ENCODE results near the gene ADAMTS9. TPM values are rescaled to one million over a fixed set of nuclear protein-coding genes. Genes with fewer than 3 reads are reported as not detected.

The ADAMTS9 gene
- total RNA-seq, 1 experiment from 2014 or later: 6.9 TPM

DNA sequence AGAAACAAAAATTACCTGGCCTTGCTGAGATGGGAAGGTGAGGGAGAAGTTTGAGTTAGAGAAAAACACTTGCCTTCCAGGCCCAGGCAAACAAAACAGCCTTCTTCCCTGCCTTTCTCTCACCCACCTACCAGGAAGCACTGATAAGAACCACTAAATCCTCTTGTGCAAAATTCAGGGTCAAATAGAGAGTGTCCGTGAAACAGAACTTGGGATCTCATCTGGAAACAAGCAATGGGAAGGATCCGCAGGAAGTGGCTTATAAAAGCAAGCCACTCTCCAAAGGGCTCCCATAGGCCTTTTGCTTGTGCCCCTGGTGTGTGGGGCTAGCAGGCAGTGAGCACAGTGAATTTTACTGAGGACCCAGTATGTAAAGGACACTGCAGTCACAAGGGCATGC is 11.0 kb downstream of the ADAMTS9 start:
- no peak overlapping the region for H3K27ac ChIP-seq

GRCh38 chr3:64675687-64676247 is 12.0 kb downstream of the ADAMTS9 start:
- Histone ChIP-seq H3K4me3 (no peak overlapping the region), H3K4me1 (no peaks in the 10 kb centered on the region), H3K27ac (no peak overlapping the region), H3K27me3 (no peaks in the 10 kb centered on the region), H3K9me3 (replicated peaks) (no peaks in the 10 kb centered on the region), H3K36me3 (no peaks in the 10 kb centered on the region)
- no peak for DNase-seq

More for the DNA sequence above, 11.0 kb downstream of the ADAMTS9 start:
- Histone ChIP-seq H3K9me3 (replicated peaks) (no peaks in the 10 kb centered on the region), H3K4me1 (no peaks in the 10 kb centered on the region), H3K27me3 (no peaks in the 10 kb centered on the region), H3K36me3 (no peaks in the 10 kb centered on the region), H3K4me3 (no peak overlapping the region)
- DNase-seq: no peak

DNA sequence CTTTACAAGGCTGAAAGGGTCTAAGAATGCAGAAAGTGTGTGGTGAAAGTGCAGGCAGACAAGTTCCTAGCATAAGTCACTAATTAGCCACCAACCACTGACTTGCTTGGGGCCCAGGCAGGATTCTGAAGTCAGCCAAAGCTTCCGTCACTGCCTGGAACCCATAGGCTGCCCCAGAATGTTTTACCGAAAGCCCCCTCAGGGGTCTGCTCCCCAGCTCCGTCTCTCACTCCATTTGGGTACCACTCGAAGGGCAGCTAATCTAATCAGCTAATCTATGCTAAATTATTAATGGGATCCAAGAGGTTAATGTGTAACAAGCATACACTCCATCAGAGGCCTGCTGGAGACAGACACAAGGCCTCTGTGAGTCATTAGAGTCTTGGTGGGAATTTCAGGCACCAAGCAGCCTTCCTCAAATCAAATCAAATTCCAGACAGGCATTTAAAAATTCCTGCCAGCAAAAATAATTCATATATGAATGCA is 13.2 kb downstream of the ADAMTS9 start:
- H3K27me3 ChIP-seq: no peaks in the 10 kb centered on the region
- no peak overlapping the region for H3K27ac ChIP-seq
- no peaks in the 10 kb centered on the region for H3K9me3 ChIP-seq (replicated peaks)
- no peaks in the 10 kb centered on the region for H3K36me3 ChIP-seq
- H3K4me3 ChIP-seq: no peak overlapping the region
- DNase-seq: no peak
- H3K4me1 ChIP-seq: no peaks in the 10 kb centered on the region

DNA sequence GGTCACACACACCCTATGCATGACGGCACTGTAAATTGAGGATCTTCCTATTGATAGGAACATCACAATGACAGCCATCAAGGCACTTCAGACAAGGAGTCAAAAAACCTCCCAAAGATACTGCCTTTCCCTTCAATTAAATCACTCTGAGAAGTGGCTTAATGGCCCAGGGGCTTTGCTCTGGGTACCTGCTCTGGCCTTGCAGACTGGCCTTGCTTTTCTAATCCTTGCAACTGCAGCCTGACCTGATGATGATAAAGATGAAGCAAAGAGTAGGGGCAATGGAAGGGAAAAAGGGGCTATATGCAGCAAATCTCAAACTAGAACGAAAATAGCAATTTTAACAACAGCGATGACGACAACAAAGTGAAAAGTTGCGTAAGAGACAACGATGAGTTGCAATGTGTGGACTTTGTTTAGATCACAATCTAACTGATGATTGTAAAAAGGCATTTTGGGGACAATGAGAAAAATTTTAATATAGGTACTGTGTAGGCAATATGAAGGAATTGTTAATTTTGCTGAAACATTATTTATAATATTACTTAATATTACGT is 14.6 kb downstream of the ADAMTS9 start:
- Histone ChIP-seq H3K27ac (no peak overlapping the region), H3K4me1 (no peaks in the 10 kb centered on the region), H3K36me3 (no peaks in the 10 kb centered on the region), H3K27me3 (no peaks in the 10 kb centered on the region), H3K9me3 (replicated peaks) (no peaks in the 10 kb centered on the region), H3K4me3 (no peak overlapping the region)
- DNase-seq: no peak

DNA sequence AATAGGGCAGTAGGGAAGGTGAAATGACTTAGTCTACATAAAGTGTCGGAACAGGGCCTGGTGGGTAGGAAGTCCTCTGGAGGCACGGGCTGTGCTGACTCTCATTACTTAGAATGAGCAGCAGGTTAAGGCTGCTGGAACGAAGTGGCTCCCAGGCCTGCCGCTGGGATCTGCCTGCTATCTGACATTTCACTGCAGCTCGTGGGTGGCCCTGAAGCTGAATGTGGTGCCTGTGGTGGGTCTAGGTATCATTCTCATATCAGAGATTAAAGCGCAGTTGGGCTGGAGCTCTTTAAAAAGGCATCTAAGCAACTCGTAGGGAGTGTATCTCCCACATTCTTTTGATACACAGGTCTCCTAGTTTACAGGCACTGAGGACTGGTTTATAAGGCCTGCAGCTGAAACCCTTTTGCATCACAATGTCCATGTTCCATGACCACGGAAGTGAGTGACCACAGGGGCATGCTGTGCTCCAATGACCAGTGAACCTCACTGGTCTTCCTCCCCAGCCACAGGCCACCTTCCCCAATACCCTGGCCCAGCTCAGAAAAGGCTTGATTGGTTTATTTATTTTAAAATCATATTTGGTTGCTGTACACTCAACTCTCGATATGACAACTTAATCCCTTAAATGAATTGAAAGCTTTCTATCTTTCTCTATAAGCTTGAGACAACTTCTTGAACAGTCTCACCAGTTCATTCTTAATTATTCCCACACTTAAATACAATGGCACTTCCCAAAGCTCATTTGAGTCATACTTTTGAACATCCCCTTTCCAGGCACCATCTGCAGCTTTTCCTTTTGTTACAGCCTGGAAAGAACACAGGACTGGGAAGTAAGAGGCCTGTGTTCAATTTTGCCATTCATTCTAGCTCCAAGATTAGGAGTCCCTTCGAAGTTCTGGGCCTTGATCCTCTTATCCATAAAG is 19.0 kb downstream of the ADAMTS9 start:
- H3K36me3 ChIP-seq: no peaks in the 10 kb centered on the region
- H3K27ac ChIP-seq: no peak overlapping the region
- DNase-seq: peak; percentile 44 to 51
- no peak overlapping the region for H3K4me3 ChIP-seq
- H3K4me1 ChIP-seq: no peaks in the 10 kb centered on the region
- no peaks in the 10 kb centered on the region for H3K9me3 ChIP-seq (replicated peaks)
- H3K27me3 ChIP-seq: no peaks in the 10 kb centered on the region

DNA sequence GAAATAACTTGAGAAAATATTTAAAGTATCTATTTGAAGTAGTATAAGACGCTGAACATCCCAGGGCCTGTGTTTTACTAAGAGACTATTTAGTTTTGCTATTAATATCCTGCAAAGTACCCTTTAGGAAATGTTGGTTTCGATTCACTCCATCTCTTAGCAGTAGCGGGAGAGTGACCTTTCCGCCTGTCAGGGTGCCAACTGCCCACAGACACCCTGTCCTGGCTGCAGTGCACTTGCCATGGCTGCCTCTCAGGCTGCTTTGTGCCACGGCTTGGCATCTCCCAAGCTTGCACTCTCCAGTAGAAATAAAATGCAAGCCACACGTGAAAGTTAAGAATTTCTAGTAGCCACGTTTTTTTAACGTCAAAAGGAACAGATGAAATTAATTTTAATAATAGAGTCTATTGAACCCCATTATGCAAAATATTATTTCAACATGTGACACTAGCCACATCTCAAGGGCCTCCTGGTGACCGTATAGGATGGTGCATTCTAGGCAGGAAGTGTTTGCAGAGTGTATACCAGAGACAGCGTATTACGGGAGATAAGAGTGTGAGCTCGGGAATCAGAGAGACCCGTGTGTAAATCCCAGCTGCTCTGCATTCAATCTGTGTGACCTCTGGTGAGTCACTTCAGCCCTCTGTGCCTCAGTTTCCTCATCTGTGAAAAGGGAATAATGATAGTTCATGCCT is 19.8 kb downstream of the ADAMTS9 start:
- no peak for DNase-seq

GRCh38 chr3:64667138-64667537 is 20.7 kb downstream of the ADAMTS9 start:
- H3K4me1 ChIP-seq: no peaks in the 10 kb centered on the region
- no peak overlapping the region for H3K27ac ChIP-seq
- H3K36me3 ChIP-seq: no peaks in the 10 kb centered on the region
- no peak overlapping the region for H3K4me3 ChIP-seq
- H3K27me3 ChIP-seq: no peaks in the 10 kb centered on the region
- no peaks in the 10 kb centered on the region for H3K9me3 ChIP-seq (replicated peaks)
- no peak for DNase-seq

More for the DNA sequence above, 19.8 kb downstream of the ADAMTS9 start:
- no peaks in the 10 kb centered on the region for H3K36me3 ChIP-seq
- no peaks in the 10 kb centered on the region for H3K27me3 ChIP-seq
- no peaks in the 10 kb centered on the region for H3K9me3 ChIP-seq (replicated peaks)
- no peak overlapping the region for H3K4me3 ChIP-seq
- no peaks in the 10 kb centered on the region for H3K4me1 ChIP-seq
- no peak overlapping the region for H3K27ac ChIP-seq

- Histone ChIP-seq H3K27me3 (no peaks in the 10 kb centered on the region), H3K4me3 (no peak overlapping the region), H3K4me1 (no peaks in the 10 kb centered on the region), H3K27ac (no peak overlapping the region), H3K36me3 (no peaks in the 10 kb centered on the region), H3K9me3 (replicated peaks) (no peaks in the 10 kb centered on the region)
- no peak for DNase-seq
Observed at GRCh38 chr3:64666171-64666588, 21.6 kb downstream of the ADAMTS9 start.

- no peaks in the 10 kb centered on the region for H3K9me3 ChIP-seq (replicated peaks)
- no peaks in the 10 kb centered on the region for H3K36me3 ChIP-seq
- no peaks in the 10 kb centered on the region for H3K27me3 ChIP-seq
- no peak for DNase-seq
- H3K4me1 ChIP-seq: no peaks in the 10 kb centered on the region
- no peak overlapping the region for H3K4me3 ChIP-seq
- H3K27ac ChIP-seq: no peak overlapping the region
Observed at GRCh38 chr3:64664397-64664796, 23.4 kb downstream of the ADAMTS9 start.

DNA sequence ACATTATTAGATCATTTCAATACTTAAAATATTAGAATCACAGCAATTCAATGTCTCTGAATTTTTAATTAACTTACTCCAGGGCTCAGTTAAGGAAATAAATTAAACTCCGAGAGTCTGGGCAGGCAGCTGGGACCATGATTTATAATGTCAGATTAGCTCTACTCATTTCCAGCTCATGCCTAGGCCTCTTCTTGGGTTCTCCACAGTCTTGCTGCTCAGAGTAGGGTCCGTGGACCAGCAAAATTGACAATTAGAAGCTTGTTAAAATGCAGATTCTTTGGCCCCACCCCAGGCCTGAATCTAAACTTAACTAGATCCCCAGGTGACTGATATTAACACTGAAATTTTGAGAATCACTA is 28.2 kb downstream of the ADAMTS9 start:
- Histone ChIP-seq H3K4me3 (no peak overlapping the region), H3K36me3 (no peaks in the 10 kb centered on the region), H3K4me1 (no peaks in the 10 kb centered on the region), H3K9me3 (replicated peaks) (no peaks in the 10 kb centered on the region), H3K27me3 (no peaks in the 10 kb centered on the region), H3K27ac (no peak overlapping the region)
- no peak for DNase-seq

DNA sequence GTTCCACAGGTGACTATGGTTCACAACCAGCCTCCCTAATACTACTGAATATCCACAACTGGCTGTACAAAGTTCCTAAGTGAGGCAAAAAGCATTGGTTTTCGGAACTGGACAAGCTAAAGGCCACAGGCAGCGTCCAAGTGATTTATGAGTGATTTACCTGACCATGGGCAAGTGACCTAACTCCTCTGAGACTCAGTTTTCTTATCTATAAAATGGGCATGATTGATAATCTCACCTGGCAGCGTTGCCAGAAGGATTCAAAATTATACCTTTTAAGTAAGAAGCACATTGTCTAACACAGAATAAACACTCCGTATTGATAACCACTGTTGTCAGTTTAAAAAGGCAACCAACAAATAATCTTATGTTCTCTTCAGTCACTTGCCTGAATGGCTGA is 29.8 kb downstream of the ADAMTS9 start:
- H3K27ac ChIP-seq: no peak overlapping the region
- DNase-seq: no peak
- H3K9me3 ChIP-seq (replicated peaks): no peaks in the 10 kb centered on the region
- H3K4me1 ChIP-seq: no peaks in the 10 kb centered on the region
- no peaks in the 10 kb centered on the region for H3K36me3 ChIP-seq
- no peaks in the 10 kb centered on the region for H3K27me3 ChIP-seq
- H3K4me3 ChIP-seq: no peak overlapping the region

DNA sequence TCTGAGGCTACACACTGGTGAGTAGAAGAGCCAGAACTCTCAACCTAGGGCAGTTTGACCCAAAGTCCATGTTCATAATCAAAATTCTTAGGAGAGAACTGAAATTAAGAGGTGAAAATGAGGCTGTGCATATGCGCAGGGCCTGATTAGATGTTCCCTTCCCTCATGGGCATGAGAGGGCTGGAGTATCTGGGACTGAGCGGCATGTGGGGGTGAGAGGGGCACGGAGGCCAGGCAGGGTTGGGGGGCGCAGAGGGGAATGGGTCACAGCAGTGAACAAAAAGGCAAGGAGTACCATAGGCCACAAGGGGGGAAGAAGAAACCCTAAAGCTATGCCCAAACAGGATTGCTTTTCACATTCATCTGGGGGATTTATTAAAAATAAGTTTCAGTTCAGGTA is 31.3 kb downstream of the ADAMTS9 start:
- Histone ChIP-seq H3K27me3 (no peaks in the 10 kb centered on the region), H3K9me3 (replicated peaks) (no peaks in the 10 kb centered on the region), H3K4me1 (no peaks in the 10 kb centered on the region), H3K4me3 (no peak overlapping the region), H3K27ac (no peak overlapping the region), H3K36me3 (no peaks in the 10 kb centered on the region)
- DNase-seq: no peak

DNA sequence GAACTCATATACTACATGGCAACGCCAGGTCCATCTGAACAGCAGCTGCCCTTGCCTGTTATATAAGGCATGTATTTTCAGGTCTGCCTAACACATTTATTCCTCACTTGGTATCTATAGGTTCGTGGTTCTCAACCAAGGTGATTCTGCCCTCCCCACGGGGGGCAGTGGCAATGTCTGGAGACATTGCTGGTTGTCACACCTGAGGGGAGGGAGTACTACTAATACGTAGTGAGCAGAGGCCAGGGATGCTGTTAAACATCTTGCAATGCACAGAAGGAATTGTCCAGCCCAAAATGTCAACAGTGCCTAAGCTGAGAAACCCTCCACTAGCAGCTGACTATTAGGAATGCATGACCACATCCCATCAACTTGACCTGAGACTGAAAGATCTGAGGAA is 32.6 kb downstream of the ADAMTS9 start:
- no peaks in the 10 kb centered on the region for H3K27me3 ChIP-seq

DNA sequence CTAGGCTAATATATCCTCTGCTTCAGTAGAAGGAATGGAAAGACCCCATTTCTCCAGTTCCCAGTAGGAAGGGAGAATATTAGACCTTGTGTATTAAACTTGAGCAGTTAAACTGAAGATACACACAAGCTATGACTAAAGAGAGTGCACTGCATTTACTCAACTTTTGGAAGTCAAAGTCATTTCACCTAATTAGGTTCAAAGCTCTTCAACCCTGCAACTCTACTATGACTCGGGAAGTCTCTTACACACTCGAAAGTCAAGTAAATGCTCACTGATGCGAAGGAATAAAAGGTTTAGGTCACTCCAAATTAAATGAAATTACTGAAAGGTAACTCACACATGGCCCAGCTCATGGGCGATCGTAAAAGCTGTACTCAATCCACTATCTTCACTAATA is 33.8 kb downstream of the ADAMTS9 start:
- Histone ChIP-seq H3K9me3 (replicated peaks) (no peaks in the 10 kb centered on the region), H3K36me3 (no peaks in the 10 kb centered on the region)
- no peak for DNase-seq

More for the DNA sequence above, 32.6 kb downstream of the ADAMTS9 start:
- Histone ChIP-seq H3K27ac (no peak overlapping the region), H3K9me3 (replicated peaks) (no peaks in the 10 kb centered on the region), H3K36me3 (no peaks in the 10 kb centered on the region), H3K4me1 (no peaks in the 10 kb centered on the region), H3K4me3 (no peak overlapping the region)
- no peak for DNase-seq

DNA sequence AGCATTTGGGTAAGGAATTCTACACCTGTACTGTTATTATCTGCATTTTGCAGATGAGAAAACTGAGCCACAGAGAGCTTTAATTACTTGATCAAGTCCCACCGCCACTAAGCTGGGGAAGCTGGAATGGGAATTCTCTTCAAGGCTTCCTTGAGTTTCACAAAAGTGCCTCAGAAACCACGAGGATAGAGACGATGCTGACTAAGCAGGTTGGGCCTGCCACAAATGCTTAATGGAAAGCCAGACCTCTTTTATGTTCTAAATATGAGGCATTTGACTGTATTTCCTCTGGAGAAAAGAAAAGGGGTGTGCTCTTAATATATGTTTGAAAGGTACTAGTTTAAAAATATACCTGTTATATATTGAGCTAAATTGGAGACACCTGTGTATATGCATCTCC is 34.7 kb downstream of the ADAMTS9 start:
- H3K4me1 ChIP-seq: no peaks in the 10 kb centered on the region
- no peaks in the 10 kb centered on the region for H3K27me3 ChIP-seq
- no peak for DNase-seq
- H3K27ac ChIP-seq: no peak overlapping the region
- no peak overlapping the region for H3K4me3 ChIP-seq
- H3K9me3 ChIP-seq (replicated peaks): no peaks in the 10 kb centered on the region
- H3K36me3 ChIP-seq: no peaks in the 10 kb centered on the region

More for the DNA sequence above, 33.8 kb downstream of the ADAMTS9 start:
- no peak overlapping the region for H3K27ac ChIP-seq
- H3K4me3 ChIP-seq: no peak overlapping the region
- no peaks in the 10 kb centered on the region for H3K4me1 ChIP-seq
- H3K27me3 ChIP-seq: no peaks in the 10 kb centered on the region

Measured in SJCRH30 (cell line).